Epithelial cell of prostate (primary cell): ENCODE results near the gene TMEM139.
"Not testable (repeated sequence)": the region's sequence is repeated elsewhere in the genome, so short reads cannot be mapped to it uniquely, and the experiment has no call there.

Experiments used
- DNase-seq: peaks from one replicate; pipeline ENCODE4 v3.0.0-alpha.2; 2011; ENCODE audit warnings: low read depth, low spot score
- H3K27ac ChIP-seq: fragments of 450-650 bp; 2 replicates; pipeline ENCODE4 v1.5.1; 2017; ENCODE audit warnings: mild to moderate bottlenecking

TMEM139 gene

GRCh38 chr7:143287339-143287934 is 2.7 kb downstream of the TMEM139 start:
- H3K27ac ChIP-seq, result no peak overlapping the region
- DNase-seq, result no peak

- peak; percentile 70 for DNase-seq
- H3K27ac ChIP-seq, result peak within 1 kb of the TSS; percentile 69
These were observed 3.4 kb downstream of the TMEM139 start, which contains the start of gene CASP2 for GRCh38 chr7:143287935-143288826. TSS of gene CASP2 (plus strand) at chr7:143288351. CDS start at chr7:143288456, 105 bp downstream.

GRCh38 chr7:143288836-143289235 is 4.1 kb downstream of the TMEM139 start:
- DNase-seq, result no peak
- H3K27ac ChIP-seq, result peak overlapping the region; percentile 69

- no peak for DNase-seq
- H3K27ac ChIP-seq, result peak overlapping the region; percentile 69
These were observed 4.7 kb downstream of the TMEM139 start for GRCh38 chr7:143289421-143289820.

- DNase-seq, H3K27ac ChIP-seq: not testable (repeated sequence)
These were observed 5.1 kb downstream of the TMEM139 start for GRCh38 chr7:143289888-143290287.

GRCh38 chr7:143290293-143290692 is 5.5 kb downstream of the TMEM139 start:
- DNase-seq, result no peak
- H3K27ac ChIP-seq, result no peak overlapping the region

- H3K27ac ChIP-seq, result no peak overlapping the region
These were observed 8.1 kb downstream of the TMEM139 start for GRCh38 chr7:143292876-143293275.

GRCh38 chr7:143295870-143296269 is 11.1 kb downstream of the TMEM139 start:
- DNase-seq, result no peak
- H3K27ac ChIP-seq, result no peak overlapping the region

More at GRCh38 chr7:143292876-143293275, 8.1 kb downstream of the TMEM139 start:
- DNase-seq, result no peak

- H3K27ac ChIP-seq, result no peak overlapping the region
- no peak for DNase-seq
These were observed 11.9 kb downstream of the TMEM139 start for GRCh38 chr7:143296686-143297085.

- DNase-seq, result no peak
- H3K27ac ChIP-seq, result peak overlapping the region; percentile 3
These were observed 14.6 kb downstream of the TMEM139 start for GRCh38 chr7:143299346-143299745.

GRCh38 chr7:143299840-143300239 is 15.1 kb downstream of the TMEM139 start:
- no peak for DNase-seq
- H3K27ac ChIP-seq, result peak overlapping the region; percentile 3

GRCh38 chr7:143300959-143301935 is 16.5 kb downstream of the TMEM139 start:
- no peak for DNase-seq
- no peak overlapping the region for H3K27ac ChIP-seq

- H3K27ac ChIP-seq, result peak overlapping the region; percentile 15
- DNase-seq, result no peak
These were observed 19.0 kb downstream of the TMEM139 start for GRCh38 chr7:143303733-143304132.

- no peak overlapping the region for H3K27ac ChIP-seq
- no peak for DNase-seq
These were observed 20.2 kb downstream of the TMEM139 start for GRCh38 chr7:143304938-143305337.

- no peak for DNase-seq
- H3K27ac ChIP-seq, result no peak overlapping the region
These were observed 20.8 kb downstream of the TMEM139 start for GRCh38 chr7:143305423-143306070.

GRCh38 chr7:143308632-143309031 is 23.9 kb downstream of the TMEM139 start:
- DNase-seq, result no peak
- no peak overlapping the region for H3K27ac ChIP-seq

GRCh38 chr7:143314127-143314526 is 29.4 kb downstream of the TMEM139 start:
- DNase-seq, result no peak
- no peak overlapping the region for H3K27ac ChIP-seq

GRCh38 chr7:143315776-143316175 is 31.0 kb downstream of the TMEM139 start, which contains the start of gene CLCN1:
TSS of gene CLCN1 (plus strand) at chr7:143316111. CDS start at chr7:143316213, 102 bp downstream.
- no peak for DNase-seq
- no peak within 1 kb of the TSS for H3K27ac ChIP-seq

- no peak for DNase-seq
These were observed 31.7 kb downstream of the TMEM139 start for GRCh38 chr7:143316492-143316891.

GRCh38 chr7:143318661-143319060 is 33.9 kb downstream of the TMEM139 start:
- peak; percentile 81 for DNase-seq
- peak overlapping the region; percentile 76 for H3K27ac ChIP-seq

More at GRCh38 chr7:143316492-143316891, 31.7 kb downstream of the TMEM139 start:
- no peak overlapping the region for H3K27ac ChIP-seq
